Skeletal muscle tissue (tissue), 4 donors: Measurements from ENCODE around the gene PCDHB2. TPM values are rescaled to one million over a fixed set of nuclear protein-coding genes. Genes with fewer than 3 reads are reported as not detected.
"Not testable (repeated sequence)": the region's sequence is repeated elsewhere in the genome, so short reads cannot be mapped to it uniquely, and the experiment has no call there.

Experiments
- H3K27ac ChIP-seq: one replicate; pipeline ENCODE4 v1.7.0; 2013; ENCODE audit warnings: mild to moderate bottlenecking, low read depth, low read length, inconsistent platforms
- H3K27me3 ChIP-seq, 3 donors: one replicate each; pipeline ENCODE4 v1.7.0; 2013; ENCODE audit warnings: low read length in 3 of 3; ENCODE audit not compliant: control insufficient read depth in 3 of 3, insufficient read depth in 3 of 3
- H3K36me3 ChIP-seq, 3 donors: one replicate each; pipeline ENCODE4 v1.7.0; 2013; ENCODE audit warnings: low read length in 3 of 3; ENCODE audit not compliant: control insufficient read depth in 3 of 3, insufficient read depth in 3 of 3
- H3K4me1 ChIP-seq, 3 donors: one replicate each; pipeline ENCODE4 v1.7.0; 2013; ENCODE audit warnings: low read length in 3 of 3, mild to moderate bottlenecking in 3 of 3; ENCODE audit not compliant: control insufficient read depth in 3 of 3, insufficient read depth in 3 of 3
- H3K4me3 ChIP-seq, 3 donors: one replicate each; pipeline ENCODE4 v1.7.0; 2013; ENCODE audit warnings: low read length in 3 of 3
- H3K9ac ChIP-seq, 3 donors: one replicate each; pipeline ENCODE4 v1.7.0; 2013; ENCODE audit warnings: low read length in 3 of 3, mild to moderate bottlenecking in 3 of 3, moderate library complexity in 2 of 3, low read depth in 1 of 3
- H3K9me3 ChIP-seq, 3 donors: one replicate each; pipeline ENCODE4 v1.7.0; 2013; ENCODE audit warnings: low read length in 3 of 3; ENCODE audit not compliant: control insufficient read depth in 3 of 3
- total RNA-seq: library from RNA; depleted of rRNA; stranded (reverse); fragments of >200 nt; gene quantifications from one replicate; pipeline ENCODE4 v1.2.3, GENCODE V29; 2014
- donor health status: Osteomylitis.

The PCDHB2 gene
- total RNA-seq: 2.6 TPM

DNA sequence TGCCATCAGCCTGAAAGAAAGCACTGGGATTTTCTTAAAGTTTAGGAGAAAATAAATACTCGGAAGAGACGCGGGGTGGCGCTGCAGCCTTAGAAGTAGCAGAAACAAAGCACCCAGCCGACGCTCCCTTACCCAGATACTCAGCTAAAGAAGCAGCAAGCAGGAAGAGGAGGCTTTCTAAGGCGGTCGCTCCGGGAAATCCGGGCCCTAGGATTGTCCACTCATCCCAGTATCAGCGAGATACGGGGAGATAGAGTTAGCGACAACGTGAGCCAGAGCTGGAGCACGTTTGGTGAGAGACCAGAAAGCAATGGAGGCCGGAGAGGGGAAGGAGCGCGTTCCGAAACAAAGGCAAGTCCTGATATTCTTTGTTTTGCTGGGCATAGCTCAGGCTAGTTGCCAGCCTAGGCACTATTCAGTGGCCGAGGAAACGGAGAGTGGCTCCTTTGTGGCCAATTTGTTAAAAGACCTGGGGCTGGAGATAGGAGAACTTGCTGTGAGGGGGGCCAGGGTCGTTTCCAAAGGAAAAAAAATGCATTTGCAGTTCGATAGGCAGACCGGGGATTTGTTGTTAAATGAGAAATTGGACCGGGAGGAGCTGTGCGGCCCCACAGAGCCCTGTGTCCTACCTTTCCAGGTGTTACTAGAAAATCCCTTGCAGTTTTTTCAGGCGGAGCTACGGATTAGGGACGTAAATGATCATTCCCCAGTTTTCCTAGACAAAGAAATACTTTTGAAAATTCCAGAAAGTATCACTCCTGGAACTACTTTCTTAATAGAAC, at the start of gene PCDHB2:
PCDHB2 (plus strand) TSS at position 135 of the 782 bp plus-strand sequence; CDS start at position 311, 176 bp downstream.
- no peaks in the 10 kb centered on the region for H3K36me3 ChIP-seq
- peaks cover 2 to 10% (median 4%) of the 10 kb centered on the region in 3 donors for H3K9me3 ChIP-seq
- no peak within 1 kb of the TSS for H3K27ac ChIP-seq
- peak within 1 kb of the TSS; percentile 20 to 62 (median 41) for H3K9ac ChIP-seq
- H3K4me1 ChIP-seq: peaks cover 0 to 2% (median 0%) of the 10 kb centered on the region in 3 donors
- peak within 1 kb of the TSS; percentile 56 to 67 (median 57) for H3K4me3 ChIP-seq
- peaks cover 0 to 7% (median 4%) of the 10 kb centered on the region in 3 donors for H3K27me3 ChIP-seq

GRCh38 chr5:141050622-141051520, 43.5 kb upstream of the PCDHB2 start, which contains the start of gene PCDHB1:
TSS of gene PCDHB1 (plus strand) at chr5:141051374. CDS start at chr5:141051471, 97 bp downstream.
- Histone ChIP-seq H3K9me3 (peaks cover 0 to 7% (median 2%) of the 10 kb centered on the region in 3 donors), H3K9ac (peak within 1 kb of the TSS in 1 of 3 donors; percentile 63), H3K4me1 (peaks cover 0 to 13% (median 4%) of the 10 kb centered on the region in 3 donors), H3K27me3 (peaks cover 3 to 18% (median 9%) of the 10 kb centered on the region in 3 donors), H3K27ac (no peak within 1 kb of the TSS), H3K36me3 (no peaks in the 10 kb centered on the region), H3K4me3 (peak within 1 kb of the TSS; percentile 68 to 80 (median 79))

- peaks cover 3 to 18% (median 9%) of the 10 kb centered on the region in 3 donors for H3K27me3 ChIP-seq
Measured at GRCh38 chr5:141051521-141051866, 42.9 kb upstream of the PCDHB2 start.

GRCh38 chr5:141077826-141078225, 16.6 kb upstream of the PCDHB2 start:
- H3K36me3 ChIP-seq: no peaks in the 10 kb centered on the region
- peaks cover 0 to 3% (median 0%) of the 10 kb centered on the region in 3 donors for H3K27me3 ChIP-seq
- H3K4me1 ChIP-seq: no peaks in the 10 kb centered on the region
- no peak overlapping the region for H3K9ac ChIP-seq
- H3K9me3 ChIP-seq: no peaks in the 10 kb centered on the region
- H3K4me3 ChIP-seq: no peak overlapping the region
- H3K27ac ChIP-seq: no peak overlapping the region

More at GRCh38 chr5:141051521-141051866, 42.9 kb upstream of the PCDHB2 start:
- Histone ChIP-seq H3K36me3 (no peaks in the 10 kb centered on the region), H3K9me3 (peaks cover 0 to 7% (median 2%) of the 10 kb centered on the region in 3 donors), H3K4me1 (peaks cover 0 to 13% (median 4%) of the 10 kb centered on the region in 3 donors), H3K4me3 (peak overlapping the region; percentile 68 to 80 (median 79)), H3K9ac (peak overlapping the region in 1 of 3 donors; percentile 63), H3K27ac (no peak overlapping the region)

DNA sequence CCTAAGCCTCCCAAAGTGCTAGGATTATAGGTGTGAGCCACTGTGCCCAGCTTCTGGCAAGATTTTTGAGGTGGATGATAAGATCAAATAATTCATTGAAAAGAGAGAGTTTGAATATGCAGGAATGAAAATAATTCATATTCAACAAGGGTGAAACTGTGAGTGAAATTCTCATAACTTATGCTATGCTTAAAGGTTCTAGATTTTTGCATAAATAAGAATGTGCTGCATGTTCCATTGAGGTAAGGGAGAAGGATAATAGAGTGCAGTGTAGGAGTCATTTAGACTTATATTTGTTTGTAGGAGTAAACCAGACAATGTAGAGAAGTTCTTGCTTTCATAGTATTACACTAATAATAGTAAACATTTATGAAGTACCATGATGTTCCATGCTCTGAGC, 12.2 kb upstream of the PCDHB2 start:
- no peaks in the 10 kb centered on the region for H3K4me1 ChIP-seq
- peaks cover 0 to 2% (median 0%) of the 10 kb centered on the region in 3 donors for H3K27me3 ChIP-seq
- H3K4me3 ChIP-seq: no peak overlapping the region
- H3K9me3 ChIP-seq: peaks cover 0 to 4% (median 0%) of the 10 kb centered on the region in 3 donors
- no peak overlapping the region for H3K9ac ChIP-seq
- H3K27ac ChIP-seq: no peak overlapping the region
- no peaks in the 10 kb centered on the region for H3K36me3 ChIP-seq

DNA sequence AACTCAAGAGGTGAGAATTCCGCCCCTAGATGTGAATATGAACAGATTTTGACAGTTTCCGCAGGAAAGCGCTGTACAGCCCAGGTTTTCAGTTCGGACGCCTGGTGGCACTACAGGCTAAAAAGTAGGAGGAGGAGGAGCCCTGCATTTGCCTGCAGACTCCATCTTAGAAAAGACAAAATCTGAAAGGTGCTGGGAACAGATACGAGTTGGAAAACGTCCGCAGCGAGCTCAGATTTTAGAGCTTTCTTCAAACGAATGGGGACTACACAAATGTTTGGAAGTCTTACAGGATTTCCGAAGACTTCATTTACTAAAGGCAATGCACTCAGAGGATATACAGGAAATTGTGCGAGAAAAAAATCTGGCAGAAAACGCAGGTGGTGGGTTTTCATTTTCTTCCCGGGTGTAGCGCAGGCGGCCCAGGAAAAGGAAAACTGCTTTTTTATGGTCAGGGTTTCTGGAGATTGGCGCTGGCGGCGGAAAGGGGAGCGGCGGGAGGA, 9.9 kb upstream of the PCDHB2 start:
- peak overlapping the region; percentile 44 for H3K27ac ChIP-seq
- H3K4me3 ChIP-seq: peak overlapping the region; percentile 59 to 67 (median 66)
- H3K36me3 ChIP-seq: no peaks in the 10 kb centered on the region
- H3K27me3 ChIP-seq: peaks cover 0 to 2% (median 0%) of the 10 kb centered on the region in 3 donors
- H3K9ac ChIP-seq: peak overlapping the region; percentile 40 to 59 (median 40)
- peaks cover 0 to 4% (median 0%) of the 10 kb centered on the region in 3 donors for H3K9me3 ChIP-seq
- no peaks in the 10 kb centered on the region for H3K4me1 ChIP-seq

DNA sequence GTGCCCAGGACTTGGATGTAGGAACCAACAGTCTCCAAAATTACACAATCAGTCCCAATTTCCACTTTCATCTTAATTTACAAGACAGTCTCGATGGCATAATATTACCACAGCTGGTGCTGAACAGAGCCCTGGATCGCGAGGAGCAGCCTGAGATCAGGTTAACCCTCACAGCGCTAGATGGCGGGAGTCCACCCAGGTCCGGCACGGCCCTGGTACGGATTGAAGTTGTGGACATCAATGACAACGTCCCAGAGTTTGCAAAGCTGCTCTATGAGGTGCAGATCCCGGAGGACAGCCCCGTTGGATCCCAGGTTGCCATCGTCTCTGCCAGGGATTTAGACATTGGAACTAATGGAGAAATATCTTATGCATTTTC, 837 bp downstream of the PCDHB2 start:
- H3K36me3 ChIP-seq: no peaks in the 10 kb centered on the region
- peaks cover 3 to 10% (median 8%) of the 10 kb centered on the region in 3 donors for H3K9me3 ChIP-seq
- H3K4me1 ChIP-seq: peaks cover 0 to 2% (median 0%) of the 10 kb centered on the region in 3 donors
- peaks cover 0 to 7% (median 4%) of the 10 kb centered on the region in 3 donors for H3K27me3 ChIP-seq
- peak overlapping the region in 2 of 3 donors; percentile 31 to 56 for H3K4me3 ChIP-seq
- no peak overlapping the region for H3K27ac ChIP-seq
- peak overlapping the region in 1 of 3 donors; percentile 62 for H3K9ac ChIP-seq

GRCh38 chr5:141096181-141096580, 1.8 kb downstream of the PCDHB2 start:
- not testable (repeated sequence) for H3K27me3 ChIP-seq, H3K36me3 ChIP-seq
- peaks cover 10 to 16% (median 12%) of the 10 kb centered on the region in 3 donors for H3K9me3 ChIP-seq

DNA sequence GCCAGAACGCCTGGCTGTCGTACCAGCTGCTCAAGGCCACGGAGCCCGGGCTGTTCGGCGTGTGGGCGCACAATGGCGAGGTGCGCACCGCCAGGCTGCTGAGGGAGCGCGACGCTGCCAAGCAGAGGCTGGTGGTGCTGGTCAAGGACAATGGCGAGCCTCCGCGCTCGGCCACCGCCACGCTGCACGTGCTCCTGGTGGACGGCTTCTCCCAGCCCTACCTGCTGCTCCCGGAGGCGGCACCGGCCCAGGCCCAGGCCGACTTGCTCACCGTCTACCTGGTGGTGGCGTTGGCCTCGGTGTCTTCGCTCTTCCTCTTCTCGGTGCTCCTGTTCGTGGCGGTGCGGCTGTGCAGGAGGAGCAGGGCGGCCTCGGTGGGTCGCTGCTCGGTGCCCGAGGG, 2.2 kb downstream of the PCDHB2 start:
- H3K4me1 ChIP-seq, H3K4me3 ChIP-seq, H3K36me3 ChIP-seq, H3K27me3 ChIP-seq, H3K9ac ChIP-seq, H3K27ac ChIP-seq: not testable (repeated sequence)
- peaks cover 10 to 20% (median 12%) of the 10 kb centered on the region in 3 donors for H3K9me3 ChIP-seq

More at GRCh38 chr5:141096181-141096580, 1.8 kb downstream of the PCDHB2 start:
- not testable (repeated sequence) for H3K4me3 ChIP-seq, H3K9ac ChIP-seq, H3K27ac ChIP-seq, H3K4me1 ChIP-seq
